HG03354 (cell line): ENCODE results near the gene SURF6.
"Not testable (repeated sequence)": the region's sequence is repeated elsewhere in the genome, so short reads cannot be mapped to it uniquely, and the experiment has no call there.

Experiments used
- ATAC-seq: cut with Tn5 transposase; IDR thresholded peaks from one replicate; pipeline ENCODE4 v1.9.1; 2021; ENCODE audit warnings: mild to moderate bottlenecking; ENCODE audit not compliant: unreplicated experiment, poor library complexity, severe bottlenecking

Gene SURF6

GRCh38 chr9:133349965-133350616 lies 14.1 kb upstream of the SURF6 start:
- no peak for ATAC-seq

DNA sequence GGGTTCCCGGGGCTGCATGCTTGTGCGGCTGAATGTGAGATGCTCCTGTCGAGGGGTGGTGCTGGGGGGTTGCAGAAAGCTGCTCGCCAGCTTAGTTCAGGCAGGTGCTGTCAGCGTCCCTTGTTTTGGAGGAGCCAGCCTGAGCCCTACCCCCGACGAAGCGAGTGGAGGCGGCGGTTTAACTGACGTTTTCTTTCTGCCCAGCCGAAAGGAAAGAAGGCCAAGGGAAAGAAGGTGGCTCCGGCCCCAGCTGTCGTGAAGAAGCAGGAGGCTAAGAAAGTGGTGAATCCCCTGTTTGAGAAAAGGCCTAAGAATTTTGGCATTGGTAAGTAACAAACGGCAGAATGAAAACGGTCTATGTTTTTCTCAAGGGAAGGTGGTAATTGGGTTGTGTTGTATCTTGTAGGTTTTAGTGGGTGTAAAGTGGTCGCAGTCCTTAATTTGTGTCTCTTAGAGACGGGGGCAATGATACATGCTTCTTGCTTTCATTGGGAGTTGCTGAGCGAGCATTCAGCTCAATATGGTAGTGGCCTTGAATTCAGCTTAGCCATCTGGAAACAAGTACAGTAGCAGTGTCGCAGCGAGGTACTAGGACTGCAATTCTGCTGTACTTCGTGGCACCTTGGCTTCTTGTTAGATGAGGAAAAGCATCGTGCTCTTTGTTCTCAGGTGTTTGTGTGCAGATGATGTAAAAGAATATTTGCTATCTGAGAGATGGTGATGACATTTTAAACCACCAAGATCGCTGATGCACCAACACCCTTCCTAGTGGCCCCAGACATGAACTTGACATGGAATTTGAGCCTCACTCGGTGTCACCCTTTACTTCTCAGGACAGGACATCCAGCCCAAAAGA lies 13.0 kb upstream of the SURF6 start:
- no peak for ATAC-seq

DNA sequence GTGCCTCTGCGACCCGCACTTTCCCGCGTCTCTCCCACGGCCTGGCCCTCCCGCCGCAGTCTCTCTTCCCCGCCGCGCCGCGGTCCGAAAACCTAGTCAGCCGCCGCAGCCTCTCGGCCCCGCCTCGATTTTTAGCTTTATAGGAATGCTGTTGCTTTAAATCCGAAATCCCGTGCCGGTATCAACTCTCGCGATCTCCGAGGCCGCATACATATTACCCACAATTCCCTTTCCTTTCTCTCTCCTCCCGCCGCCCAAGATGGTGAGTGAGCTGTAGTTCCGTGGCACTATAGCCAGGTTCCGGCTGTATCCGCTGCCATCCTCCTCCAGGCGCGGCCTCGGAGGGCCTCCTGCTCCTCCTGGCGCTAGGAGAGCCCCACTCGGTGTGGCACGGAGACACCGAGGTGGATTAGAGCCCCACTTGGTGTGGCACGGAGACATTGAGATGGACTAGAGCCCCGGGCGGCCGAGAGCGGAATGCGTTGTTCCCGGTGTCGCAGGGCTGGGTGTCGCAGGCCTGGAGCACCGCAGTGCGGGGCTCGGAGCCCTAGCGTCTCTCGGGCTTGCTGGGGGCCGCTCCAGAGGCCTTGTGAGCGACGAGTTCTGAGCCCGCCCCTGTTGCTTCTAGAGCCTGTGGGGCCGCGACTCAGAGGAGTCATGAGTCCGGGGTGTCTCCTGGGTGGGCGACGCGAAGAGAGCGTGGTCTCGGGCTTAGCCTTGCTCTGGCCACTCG lies 12.2 kb upstream of the SURF6 start, which contains the start of the genes MED22 and RPL7A:
MED22 (minus strand) TSS at position 147 of the 733 bp plus-strand sequence. CDS start 1,469 bp downstream, outside the sequence.
RPL7A (plus strand) TSS at position 234 of the 733 bp plus-strand sequence; CDS start at position 260, 26 bp downstream.
- ATAC-seq, result peak; percentile 84

DNA sequence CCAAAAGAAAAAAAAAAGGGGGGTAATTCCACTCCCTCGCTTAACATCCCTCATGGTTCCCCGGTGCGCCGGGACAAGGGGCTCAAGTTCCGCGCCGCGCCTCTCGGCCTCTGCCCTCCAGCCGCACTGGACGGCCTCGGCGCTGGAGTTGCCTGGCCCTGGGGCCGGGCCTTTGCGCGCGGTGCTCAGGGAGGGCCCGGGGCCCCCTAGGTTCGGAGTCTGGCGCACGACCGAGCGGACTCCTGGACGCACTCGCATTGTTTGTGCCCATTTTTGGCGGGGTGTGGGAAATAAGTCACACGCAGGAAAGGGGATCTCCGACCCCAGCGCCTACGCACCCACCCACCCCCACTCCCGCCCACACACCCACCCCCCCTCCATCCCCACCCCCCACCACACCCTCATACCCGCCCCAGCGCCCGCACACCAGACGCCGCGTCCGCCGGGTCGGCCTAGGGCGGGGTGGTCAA lies 11.6 kb upstream of the SURF6 start:
- peak; percentile 36 for ATAC-seq

GRCh38 chr9:133346021-133346785 lies 10.2 kb upstream of the SURF6 start:
- ATAC-seq, result no peak

DNA sequence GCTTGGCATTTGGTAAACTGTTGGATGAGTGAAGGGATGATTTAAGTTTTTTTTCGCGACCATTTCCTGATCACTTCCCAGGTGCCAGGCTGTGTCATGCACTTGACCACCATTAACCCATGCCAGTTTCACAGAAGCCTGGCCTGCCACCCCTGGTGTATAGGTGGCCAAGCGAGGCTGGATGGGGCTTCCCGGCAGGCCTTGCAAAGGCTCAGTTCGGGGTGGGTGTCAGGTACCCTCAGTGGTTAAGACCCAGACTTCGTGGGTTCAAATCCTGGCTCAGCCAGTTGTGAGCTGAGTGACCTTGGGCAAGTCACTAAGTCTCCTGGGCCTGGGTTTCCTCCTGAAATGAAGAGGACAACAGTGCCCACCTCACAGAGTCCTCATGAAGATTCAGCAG lies 9.6 kb upstream of the SURF6 start:
- ATAC-seq, result no peak

GRCh38 chr9:133344979-133345378 lies 9.0 kb upstream of the SURF6 start:
- ATAC-seq, result no peak

DNA sequence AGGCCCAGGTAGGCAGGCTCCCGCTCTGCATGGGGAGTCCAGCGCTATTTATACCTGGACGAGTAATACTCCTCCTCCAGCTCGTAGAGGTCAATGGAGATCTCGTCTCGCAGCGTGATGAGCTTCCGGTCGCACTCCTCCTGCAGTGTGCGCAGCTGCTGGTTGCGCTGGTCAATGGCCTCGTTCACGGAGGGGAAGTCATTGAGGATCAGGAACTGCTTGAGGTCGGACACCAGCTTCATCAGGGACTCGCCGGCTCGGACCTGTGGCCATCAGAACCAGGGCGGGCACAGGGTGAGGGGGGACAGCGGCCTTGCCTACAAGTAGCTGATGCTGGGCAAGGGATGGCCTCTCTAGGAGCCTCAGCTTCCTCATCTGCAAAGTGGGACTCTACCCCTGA lies 8.1 kb upstream of the SURF6 start:
- no peak for ATAC-seq

- ATAC-seq, result no peak
These were observed 6.6 kb upstream of the SURF6 start for GRCh38 chr9:133342570-133342969.

DNA sequence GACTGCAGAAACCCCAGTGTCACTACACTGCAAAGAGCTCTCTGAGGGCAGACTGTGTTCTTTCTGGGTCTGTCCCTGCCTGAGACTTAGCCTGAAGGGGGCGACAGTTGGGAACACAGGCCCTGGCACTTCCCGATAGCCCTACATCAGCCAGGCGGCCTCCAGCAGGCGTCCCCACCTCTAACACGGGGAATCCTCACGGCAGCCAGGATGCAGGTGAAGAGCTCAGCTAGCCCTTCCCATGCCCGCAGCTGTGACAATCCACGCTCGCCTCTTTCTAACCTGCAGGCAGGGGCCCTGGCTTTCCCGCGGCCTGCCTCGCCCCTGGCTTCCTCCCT lies 6.0 kb upstream of the SURF6 start:
- no peak for ATAC-seq

DNA sequence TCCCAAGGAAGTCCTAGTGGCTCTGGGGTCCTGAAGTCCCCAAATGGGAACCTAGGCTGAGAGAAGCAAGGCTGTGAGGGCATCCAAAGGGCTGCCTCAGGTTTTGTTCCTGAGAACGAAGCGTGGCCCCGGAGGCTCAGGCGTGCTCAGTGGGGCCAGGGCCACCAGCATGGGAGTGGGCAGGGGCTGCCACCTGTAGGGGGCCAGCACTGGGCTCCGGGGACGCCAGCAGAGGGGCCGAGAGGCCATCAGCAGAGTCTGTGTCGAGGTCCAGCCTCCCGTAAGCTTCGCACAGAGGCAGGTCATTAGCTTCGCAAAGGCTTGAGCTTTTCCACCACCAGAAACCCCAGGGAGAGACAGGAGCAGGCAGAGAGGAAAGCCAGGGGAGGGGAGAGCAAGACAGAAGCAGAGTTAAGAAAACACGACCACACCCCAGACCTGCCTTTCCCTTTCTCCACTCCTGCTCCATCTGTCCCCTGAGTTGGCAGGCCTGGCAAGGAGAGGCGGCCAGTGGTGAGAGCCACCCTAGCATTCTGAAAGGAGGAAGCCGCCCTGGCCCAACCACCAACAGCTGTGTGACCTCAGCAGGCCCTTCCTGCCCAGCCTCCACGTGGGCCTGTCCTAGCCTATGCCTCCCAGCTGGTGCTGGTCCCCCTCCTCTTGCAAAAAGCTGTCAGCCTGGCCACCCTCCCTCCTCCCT lies 5.5 kb upstream of the SURF6 start:
- ATAC-seq, result no peak

GRCh38 chr9:133340916-133341315 lies 4.9 kb upstream of the SURF6 start:
- no peak for ATAC-seq

DNA sequence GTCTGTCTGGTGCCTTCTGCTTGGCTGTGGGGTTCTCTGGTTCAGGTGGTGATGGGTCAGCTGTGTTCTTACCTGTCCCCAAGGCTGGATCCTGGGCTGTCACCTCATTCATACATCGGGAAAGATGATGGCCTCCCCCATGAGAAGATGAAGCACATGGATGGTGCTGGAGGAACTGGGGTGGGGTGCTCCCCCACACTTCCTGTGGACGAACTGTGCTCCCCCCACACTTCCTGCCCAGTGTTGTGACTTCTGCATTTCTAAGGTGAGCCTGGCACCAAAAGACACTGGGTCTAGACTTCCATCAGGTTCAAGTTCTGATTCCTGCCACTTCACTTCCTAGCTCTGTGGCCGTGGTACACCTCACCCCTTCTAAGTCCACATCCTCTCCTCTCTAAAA lies 4.3 kb upstream of the SURF6 start:
- ATAC-seq, result no peak

GRCh38 chr9:133339641-133340040 lies 3.7 kb upstream of the SURF6 start:
- ATAC-seq, result no peak

DNA sequence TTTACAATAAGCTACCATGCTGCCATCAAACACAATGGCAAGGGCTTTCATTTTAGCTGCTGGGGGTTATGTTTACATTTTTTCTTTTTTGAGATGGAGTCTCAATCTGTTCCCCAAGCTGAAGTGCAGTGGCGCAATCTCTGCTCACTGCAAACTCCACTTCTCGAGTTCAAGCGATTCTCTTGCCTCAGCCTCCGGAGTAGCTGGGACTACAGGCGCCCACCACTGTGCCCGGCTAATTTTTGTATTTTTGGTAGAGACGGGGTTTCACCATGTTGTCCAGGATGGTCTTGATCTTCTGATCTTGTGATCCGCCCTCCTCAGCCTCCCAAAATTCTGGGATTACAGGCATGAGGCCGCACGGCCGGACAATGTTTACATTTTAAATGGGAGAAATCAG lies 1.1 kb downstream of the SURF6 start:
- ATAC-seq, result not testable (repeated sequence)

GRCh38 chr9:133334161-133334560 lies 1.8 kb downstream of the SURF6 start:
- ATAC-seq, result no peak

- ATAC-seq, result no peak
These were observed 2.4 kb downstream of the SURF6 start for GRCh38 chr9:133333566-133333965.

- ATAC-seq, result no peak
These were observed 3.0 kb downstream of the SURF6 start for GRCh38 chr9:133333011-133333410.

GRCh38 chr9:133332381-133332730 lies 3.6 kb downstream of the SURF6 start:
- ATAC-seq, result no peak
